ENCODE results near the gene PET100. TPM values are rescaled to one million over a fixed set of nuclear protein-coding genes. Genes with fewer than 3 reads are reported as not detected.

The PET100 gene
- total and polyA plus RNA-seq, 12 donors = 99.1 to 1,041 (median 150) TPM

DNA sequence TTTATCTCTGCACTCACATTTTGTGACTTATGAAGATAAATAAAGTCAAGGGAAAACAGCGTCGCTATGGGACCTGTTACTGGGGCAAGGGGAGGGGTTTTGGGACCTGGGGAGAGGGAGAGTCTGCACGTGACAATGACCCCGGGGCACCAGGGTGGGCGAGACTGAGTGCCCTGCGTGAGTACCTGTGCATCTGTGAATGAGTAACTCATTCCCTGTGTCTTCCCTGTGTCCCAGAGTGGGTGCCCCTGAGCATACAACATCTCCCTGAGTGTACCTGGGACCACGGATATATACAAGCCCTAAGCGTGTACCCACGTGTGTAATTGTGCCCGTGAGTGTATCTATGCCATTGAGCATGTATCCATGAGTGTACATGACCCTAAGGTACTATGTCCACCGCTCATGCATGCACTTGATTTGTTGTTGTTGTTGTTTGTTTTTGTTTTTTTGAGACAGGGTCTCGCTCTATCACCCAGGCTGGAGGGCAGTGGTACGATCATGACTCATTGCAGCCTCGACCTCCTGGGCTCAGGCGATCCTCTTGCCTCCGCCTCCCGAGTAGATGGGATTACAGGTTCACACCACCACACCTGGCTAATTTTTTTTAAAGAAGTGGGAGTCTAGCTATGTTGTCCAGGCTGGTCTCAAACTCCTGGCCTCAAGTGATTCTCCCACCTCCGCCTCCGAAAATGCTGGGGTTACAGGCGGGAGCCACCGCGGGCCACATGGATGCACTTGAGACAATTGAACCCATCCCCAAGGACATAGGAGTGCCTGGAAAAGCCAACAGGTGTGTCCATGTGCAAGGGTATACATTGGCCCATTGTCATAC is 50.4 kb downstream of the PET100 start:
- ATAC-seq = peak in 1 of 8 donors; percentile 6
- intact Hi-C loops (cut with DNase I) = loop anchor here (1.0 to 10.0 kb wide), 14 partner anchors 27 to 575 kb away; no protein-coding TSS in a partner anchor
- H3K27ac ChIP-seq = peak overlapping the region in 1 of 10 donors; percentile 99
- WGBS, 2 donors = 48 to 54% methylated on average over 22 of the region's 22 CpGs
- H3K27me3 ChIP-seq = peaks cover 0 to 32% (median 15%) of the 10 kb centered on the region in 7 donors
- DNase-seq = no peak
- peaks cover 0 to 31% (median 6%) of the 10 kb centered on the region in 9 donors for H3K36me3 ChIP-seq
- TF ChIP-seq, protein P1, sequence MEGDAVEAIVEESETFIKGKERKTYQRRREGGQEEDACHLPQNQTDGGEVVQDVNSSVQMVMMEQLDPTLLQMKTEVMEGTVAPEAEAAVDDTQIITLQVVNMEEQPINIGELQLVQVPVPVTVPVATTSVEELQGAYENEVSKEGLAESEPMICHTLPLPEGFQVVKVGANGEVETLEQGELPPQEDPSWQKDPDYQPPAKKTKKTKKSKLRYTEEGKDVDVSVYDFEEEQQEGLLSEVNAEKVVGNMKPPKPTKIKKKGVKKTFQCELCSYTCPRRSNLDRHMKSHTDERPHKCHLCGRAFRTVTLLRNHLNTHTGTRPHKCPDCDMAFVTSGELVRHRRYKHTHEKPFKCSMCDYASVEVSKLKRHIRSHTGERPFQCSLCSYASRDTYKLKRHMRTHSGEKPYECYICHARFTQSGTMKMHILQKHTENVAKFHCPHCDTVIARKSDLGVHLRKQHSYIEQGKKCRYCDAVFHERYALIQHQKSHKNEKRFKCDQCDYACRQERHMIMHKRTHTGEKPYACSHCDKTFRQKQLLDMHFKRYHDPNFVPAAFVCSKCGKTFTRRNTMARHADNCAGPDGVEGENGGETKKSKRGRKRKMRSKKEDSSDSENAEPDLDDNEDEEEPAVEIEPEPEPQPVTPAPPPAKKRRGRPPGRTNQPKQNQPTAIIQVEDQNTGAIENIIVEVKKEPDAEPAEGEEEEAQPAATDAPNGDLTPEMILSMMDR (IDR thresholded peaks at IDR 0.05) = no peak
- peak overlapping the region in 9 of 10 donors; percentile 94 to 100 (median 100) for H3K4me3 ChIP-seq
- peaks cover 0 to 39% (median 13%) of the 10 kb centered on the region in 9 donors for H3K4me1 ChIP-seq
- H3K9me3 ChIP-seq = no peaks in the 10 kb centered on the region

DNA sequence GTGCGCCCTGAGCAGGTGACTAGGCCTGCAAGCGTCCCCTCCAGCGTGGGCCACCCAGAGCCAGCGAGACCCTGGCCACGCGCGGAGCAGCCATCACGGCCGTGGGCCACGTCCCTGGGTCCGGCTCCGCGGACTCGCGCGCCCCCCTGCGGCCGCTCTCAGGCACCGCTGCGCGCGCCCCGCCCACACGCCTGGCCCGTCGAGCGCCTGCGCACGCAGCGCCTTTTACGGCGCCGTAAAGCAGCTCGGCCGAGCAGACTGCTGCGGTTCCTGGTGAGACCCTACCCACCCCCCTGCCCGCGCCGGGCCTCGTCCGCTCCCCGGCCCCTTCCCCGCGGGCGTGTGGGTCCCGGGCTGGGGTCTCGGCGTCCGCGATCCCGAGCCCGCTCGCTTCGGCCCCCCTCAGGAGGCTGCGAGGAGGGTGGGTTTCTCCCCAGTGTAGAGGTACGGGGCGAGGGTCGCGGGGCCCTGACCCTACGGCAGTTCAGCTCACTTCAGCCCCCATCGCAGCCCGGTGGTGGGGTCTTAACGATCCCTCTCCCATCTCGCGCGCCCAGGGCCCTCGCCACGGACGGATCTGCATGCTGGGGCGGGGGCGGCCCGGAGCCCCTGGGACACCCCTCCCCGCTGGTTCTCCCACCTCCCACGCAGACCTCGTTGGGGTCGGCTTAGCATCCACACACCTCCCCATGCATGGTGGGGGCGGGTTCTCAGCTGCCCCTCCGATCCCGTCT is 51.2 kb downstream of the PET100 start, which contains the start of gene TRAPPC5:
TSS of gene TRAPPC5 (plus strand) at position 228 of the 734 bp plus-strand sequence. CDS start 1,421 bp downstream, outside the sequence.
- TF ChIP-seq, protein P1 (IDR thresholded peaks at IDR 0.05) = peak; percentile 86 to 100 (median 98)
- H3K4me1 ChIP-seq = peaks cover 0 to 37% (median 13%) of the 10 kb centered on the region in 9 donors
- ATAC-seq (peak; percentile 87 to 93 (median 88)), DNase-seq (peak; percentile 84 to 90)
- WGBS, 2 donors = 0% methylated on average over 74 to 79 of the region's 79 CpGs
- H3K36me3 ChIP-seq = peaks cover 0 to 35% (median 6%) of the 10 kb centered on the region in 9 donors
- peak within 1 kb of the TSS; percentile 33 to 99 (median 90) for H3K27ac ChIP-seq
- H3K27me3 ChIP-seq = peaks cover 0 to 27% (median 15%) of the 10 kb centered on the region in 7 donors
- intact Hi-C loops (cut with DNase I) = loop anchor here in 7 of 10 donors (1.0 to 10.0 kb wide), 12 partner anchors 28 to 328 kb away; no protein-coding TSS in a partner anchor
- H3K9me3 ChIP-seq = no peaks in the 10 kb centered on the region
- H3K4me3 ChIP-seq = peak within 1 kb of the TSS; percentile 94 to 100 (median 100)

Small RNA genes lying within 50 kb of the gene (microRNA-seq; reads per million reads assigned to microRNA genes)
- gene MIR6792 = 0 reads per million in 2 donors

Other genes with a start within 250 kb of the PET100 start
- 1 to 10 TPM in 9 of 10 donors, under 1 TPM in 1; 0.95 to 2.4 (median 1.9) TPM for gene PEX11G, start 140.8 kb upstream of the PET100 start, total RNA-seq
- gene PEX11G, start 140.8 kb upstream of the PET100 start, polyA plus RNA-seq = 1 to 10 TPM; 1.2 to 3.9 TPM
- 100 to 1,000 TPM in 1 of 10 donors, 10 to 100 TPM in 9; 67.7 to 104 (median 76.5) TPM for gene ZNF358, start 113.7 kb upstream of the PET100 start, total RNA-seq
- gene ZNF358, start 113.7 kb upstream of the PET100 start, polyA plus RNA-seq = 100 to 1,000 TPM in 1 of 2 donors, 10 to 100 TPM in 1; 61.4 to 167 TPM
- gene MCOLN1, start 107.2 kb upstream of the PET100 start, total RNA-seq = 10 to 100 TPM; 10.4 to 29.1 (median 13.4) TPM
- gene MCOLN1, start 107.2 kb upstream of the PET100 start, polyA plus RNA-seq = 10 to 100 TPM; 20.8 to 34.9 TPM
- 10 to 100 TPM; 33.9 to 73.8 (median 41.6) TPM for gene PNPLA6, start 94.1 kb upstream of the PET100 start, total RNA-seq
- gene PNPLA6, start 94.1 kb upstream of the PET100 start, polyA plus RNA-seq = 10 to 100 TPM; 34.1 to 57.0 TPM
- gene CAMSAP3, start 33.9 kb upstream of the PET100 start, total RNA-seq = 1 to 10 TPM in 1 of 10 donors, under 1 TPM in 9; 0.13 to 2.0 (median 0.30) TPM
- under 1 TPM; 0.03 to 0.37 TPM for gene CAMSAP3, start 33.9 kb upstream of the PET100 start, polyA plus RNA-seq
- 10 to 100 TPM; 18.6 to 25.1 (median 22.4) TPM for gene XAB2, start 248 bp upstream of the PET100 start, total RNA-seq
- gene XAB2, start 248 bp upstream of the PET100 start, polyA plus RNA-seq = 10 to 100 TPM; 28.0 to 31.9 TPM
- gene PCP2, start 3.9 kb downstream of the PET100 start, total RNA-seq = 1 to 10 TPM in 5 of 10 donors, under 1 TPM in 3, not detected in 2; 0.35 to 3.8 (median 2.3) TPM
- 1 to 10 TPM in 1 of 2 donors, under 1 TPM in 1; 0.67 to 1.0 TPM for gene PCP2, start 3.9 kb downstream of the PET100 start, polyA plus RNA-seq
- 10 to 100 TPM in 2 of 10 donors, 1 to 10 TPM in 8; 1.6 to 19.6 (median 2.5) TPM for gene STXBP2, start 7.3 kb downstream of the PET100 start, total RNA-seq
- 1 to 10 TPM; 6.0 to 6.7 TPM for gene STXBP2, start 7.3 kb downstream of the PET100 start, polyA plus RNA-seq
- under 1 TPM in 2 of 10 donors, not detected in 8; 0.51 to 0.76 TPM for gene RETN, start 39.3 kb downstream of the PET100 start, total RNA-seq
- 10 to 100 TPM in 1 of 2 donors, 1 to 10 TPM in 1; 8.5 to 12.6 TPM for gene RETN, start 39.3 kb downstream of the PET100 start, polyA plus RNA-seq
- gene MCEMP1, start 47.3 kb downstream of the PET100 start, total RNA-seq = 1 to 10 TPM in 1 of 10 donors, under 1 TPM in 5, not detected in 4; 0.17 to 1.2 (median 0.25) TPM
- under 1 TPM in 1 of 2 donors, not detected in 1; 0.71 TPM for gene MCEMP1, start 47.3 kb downstream of the PET100 start, polyA plus RNA-seq
- 100 to 1,000 TPM in 3 of 10 donors, 10 to 100 TPM in 7; 75.3 to 132 (median 86.0) TPM for gene TRAPPC5, start 51.0 kb downstream of the PET100 start, total RNA-seq
- gene TRAPPC5, start 51.0 kb downstream of the PET100 start, polyA plus RNA-seq = 100 to 1,000 TPM; 149 to 388 TPM
- gene FCER2, start 72.3 kb downstream of the PET100 start, total RNA-seq = 1 to 10 TPM in 1 of 10 donors, under 1 TPM in 4, not detected in 5; 0.21 to 1.0 (median 0.44) TPM
- under 1 TPM; 0.13 to 0.44 TPM for gene FCER2, start 72.3 kb downstream of the PET100 start, polyA plus RNA-seq
- gene CLEC4G, start 102.3 kb downstream of the PET100 start, total RNA-seq = 1 to 10 TPM in 3 of 10 donors, under 1 TPM in 4, not detected in 3; 0.25 to 4.2 (median 0.91) TPM
- under 1 TPM; 0.20 to 0.73 TPM for gene CLEC4G, start 102.3 kb downstream of the PET100 start, polyA plus RNA-seq
- gene CD209, start 117.7 kb downstream of the PET100 start, total RNA-seq = 10 to 100 TPM in 2 of 10 donors, 1 to 10 TPM in 8; 1.6 to 29.6 (median 4.6) TPM
- gene CD209, start 117.7 kb downstream of the PET100 start, polyA plus RNA-seq = under 1 TPM; 0.54 to 0.95 TPM
- not detected for gene CLEC4M, start 133.4 kb downstream of the PET100 start, total RNA-seq
- not detected for gene CLEC4M, start 133.4 kb downstream of the PET100 start, polyA plus RNA-seq
- gene EVI5L, start 200.4 kb downstream of the PET100 start, total RNA-seq = 10 to 100 TPM; 16.8 to 26.3 (median 20.3) TPM
- gene EVI5L, start 200.4 kb downstream of the PET100 start, polyA plus RNA-seq = 10 to 100 TPM; 12.9 to 21.0 TPM
- gene PRR36, start 244.6 kb downstream of the PET100 start, total RNA-seq = under 1 TPM in 1 of 10 donors, not detected in 9; 0.05 TPM
- under 1 TPM; 0.01 to 0.07 TPM for gene PRR36, start 244.6 kb downstream of the PET100 start, polyA plus RNA-seq

All from heart right ventricle (tissue), 16 donors.